B cell (primary cell): ENCODE measurements around the gene PRELID1. TPM values are rescaled to one million over a fixed set of nuclear protein-coding genes. Genes with fewer than 3 reads are reported as not detected.

Experiments used
- ATAC-seq: fragments of 200-7000 bp; cut with Tn5 transposase; one replicate; pipeline ENCODE4 v1.10.0; 2021; ENCODE audit warnings: low read depth, mild to moderate bottlenecking, moderate number of reproducible peaks, moderate library complexity
- CTCF ChIA-PET: fragments of 350-600 bp; sonication (Branson Sonifier 250); formaldehyde crosslinking; loops from one replicate; lab custom pipeline; 2021; ENCODE audit warnings: antibody characterized with exemption, inconsistent platforms; lab: Charles Lee
- POLR2A ChIA-PET: fragments of 350-600 bp; sonication (Branson Sonifier 250); formaldehyde crosslinking; loops from one replicate; lab custom pipeline; 2021; ENCODE audit warnings: antibody characterized with exemption; lab: Charles Lee
- DNase-seq: peaks from one replicate; pipeline ENCODE4 v3.0.0; 2013
- H2AFZ ChIP-seq: 2 replicates; pipeline ENCODE4 v1.6.1; 2012; ENCODE audit warnings: mild to moderate bottlenecking, low read depth, low read length; ENCODE audit not compliant: insufficient read depth, poor library complexity, severe bottlenecking
- H3K27ac ChIP-seq, 2 donors: 1 replicate in 1 of 2; 2 replicates in 1 of 2; pipeline ENCODE4 v1.5.1; 2012 to 2013; ENCODE audit warnings: low read length in 2 of 2, mild to moderate bottlenecking in 2 of 2, moderate library complexity in 1 of 2
- H3K27me3 ChIP-seq, 4 experiments: fragments of 200-600 bp in 1 of 4; sonication (generic) in 1 of 4; replicated peaks in 1 of 4; 1 replicate in 2 of 4; 2 replicates in 2 of 4; pipeline versions ENCODE4 v1.6.1 to v1.7.0; 2013 to 2016; ENCODE audit warnings: low read length in 3 of 4, mild to moderate bottlenecking in 2 of 4, mixed read lengths in 1 of 4, moderate library complexity in 1 of 4; ENCODE audit not compliant: insufficient read depth in 4 of 4, control insufficient read depth in 3 of 4; ENCODE audit errors: control extremely low read depth in 1 of 4
- H3K36me3 ChIP-seq, 2 experiments: replicated peaks in 1 of 2; 1 replicate in 1 of 2; 2 replicates in 1 of 2; pipeline versions ENCODE4 v1.6.1 to v1.7.1; 2013; ENCODE audit warnings: low read length in 1 of 2; ENCODE audit not compliant: insufficient read depth in 2 of 2, control insufficient read depth in 1 of 2; ENCODE audit errors: control extremely low read depth in 1 of 2, extremely low read depth in 1 of 2
- H3K4me1 ChIP-seq, 2 donors: fragments of 200-600 bp in 1 of 2; sonication (generic) in 1 of 2; 1 replicate in 1 of 2; 2 replicates in 1 of 2; pipeline versions ENCODE4 v1.5.1 to v1.6.1; 2013 to 2017; ENCODE audit warnings: low read length in 2 of 2; ENCODE audit not compliant: control insufficient read depth in 2 of 2, insufficient read depth in 2 of 2
- H3K4me2 ChIP-seq: replicated peaks from 2 replicates; pipeline ENCODE3; 2012; ENCODE audit warnings: mild to moderate bottlenecking, low read depth, low read length; ENCODE audit not compliant: poor library complexity, severe bottlenecking
- H3K4me3 ChIP-seq, 5 experiments: fragments of 200-600 bp in 1 of 5; sonication (generic) in 1 of 5; 1 replicate in 3 of 5; 2 replicates in 2 of 5; pipeline versions ENCODE4 v1.5.1 to v1.7.0; 2011 to 2016; ENCODE audit warnings: low read length in 4 of 5, mild to moderate bottlenecking in 4 of 5, low read depth in 2 of 5, control low read depth in 1 of 5, moderate library complexity in 1 of 5; ENCODE audit not compliant: insufficient read depth in 1 of 5; ENCODE audit errors: control extremely low read depth in 1 of 5, extremely low read depth in 1 of 5
- H3K79me2 ChIP-seq: fragments of 200-600 bp; sonication (generic); one replicate; pipeline ENCODE4 v1.6.0; 2016; ENCODE audit warnings: low read length; ENCODE audit not compliant: control insufficient read depth, insufficient read depth
- H3K9ac ChIP-seq: fragments of 200-600 bp; sonication (generic); 2 replicates; pipeline ENCODE4 v1.6.1; 2017; ENCODE audit warnings: mild to moderate bottlenecking, low read length, moderate library complexity
- H3K9me3 ChIP-seq, 3 donors: one replicate each; pipeline versions ENCODE4 v1.6.1 to v1.7.1; 2013; ENCODE audit warnings: low read length in 2 of 3; ENCODE audit not compliant: control insufficient read depth in 2 of 3, insufficient read depth in 1 of 3; ENCODE audit errors: control extremely low read depth in 1 of 3
- H4K20me1 ChIP-seq: 2 replicates; pipeline ENCODE4 v1.6.0; 2012; ENCODE audit warnings: mild to moderate bottlenecking, low read length; ENCODE audit not compliant: insufficient read depth, control insufficient read depth, poor library complexity, severe bottlenecking
- H3K27ac Mint-ChIP-seq: one replicate; pipeline ENCODE4 v1.8.0; 2021; ENCODE audit warnings: mixed read lengths
- H3K27me3 Mint-ChIP-seq: one replicate; pipeline ENCODE4 v1.8.0; 2021; ENCODE audit warnings: mixed read lengths
- H3K4me1 Mint-ChIP-seq: one replicate; pipeline ENCODE4 v1.8.0; 2021; ENCODE audit warnings: mixed read lengths
- H3K4me3 Mint-ChIP-seq: one replicate; pipeline ENCODE4 v1.8.0; 2021; ENCODE audit warnings: mixed read lengths
- H3K9me3 Mint-ChIP-seq: one replicate; pipeline ENCODE4 v1.8.0; 2022; ENCODE audit warnings: mixed read lengths; ENCODE audit not compliant: insufficient read depth
- EZH2 ChIP-seq: IDR thresholded peaks from 2 replicates; pipeline ENCODE4 v1.6.1; 2012; ENCODE audit warnings: borderline replicate concordance, low read depth, mild to moderate bottlenecking, moderate library complexity, low read length; ENCODE audit not compliant: insufficient read depth, poor library complexity, severe bottlenecking
- WGBS: methylation state at CpG from one replicate; pipeline ENCODE4 v1.1.5; 2013; ENCODE audit warnings: missing lambda C conversion rate; ENCODE audit not compliant: insufficient coverage; 5-methylcytosine and 5-hydroxymethylcytosine counted together
- intact Hi-C: fragments of 100-400 bp; cut with micrococcal nuclease; formaldehyde crosslinking; loops from one replicate; pipeline ENCODE4 v1.10.0; 2022
- polyA plus RNA-seq: library from polyadenylated mRNA; depleted of rRNA; stranded (reverse); fragments of >200 nt; gene quantifications from 2 replicates; pipeline ENCODE4 v1.2.3, GENCODE V29; 2012
- total RNA-seq, 2 donors: library from RNA; stranded (reverse); fragments of 120-200 nt in 1 of 2; gene quantifications; 1 replicate in 1 of 2; 2 replicates in 1 of 2; pipeline versions ENCODE4 v1.2.3 to v1.2.4, GENCODE V29; 2013 to 2022
- TF ChIP-seq, protein P1 (sequence below): fragments of 200-600 bp; IDR thresholded peaks from one replicate; pipeline ENCODE4 v1.8.0; 2022; ENCODE audit warnings: antibody characterized with exemption, mild to moderate bottlenecking

The PRELID1 gene
- total and polyA plus RNA-seq, 2 donors (not counting 1 experiment from before 2014, with no cell fraction given): 71.7 to 86.8 TPM

DNA sequence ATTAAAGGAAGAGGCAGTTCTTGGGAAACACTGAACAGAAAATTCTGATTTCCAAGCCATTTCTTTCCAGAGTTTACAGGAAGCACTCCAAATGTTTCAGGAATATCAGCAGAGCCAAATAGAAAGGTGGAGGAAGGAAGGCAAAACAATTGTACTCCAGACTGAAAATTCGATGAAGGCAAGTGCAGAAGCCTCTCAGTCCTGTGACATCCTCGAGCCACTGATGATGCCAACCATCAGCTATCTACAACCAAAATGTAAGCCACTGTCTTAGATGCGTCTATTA lies 45.7 kb downstream of the PRELID1 start:
- H3K27me3 Mint-ChIP-seq: no peaks in the 10 kb centered on the region
- 80% methylated on average over 2 of the region's 3 CpGs for WGBS
- ATAC-seq (no peak), DNase-seq (no peak)
- no peak overlapping the region for H3K27ac Mint-ChIP-seq
- no peak overlapping the region for H3K4me2 ChIP-seq
- peaks cover 5 to 27% of the 10 kb centered on the region in 2 experiments for H3K36me3 ChIP-seq
- H4K20me1 ChIP-seq: peaks cover 22% of the 10 kb centered on the region
- CTCF ChIA-PET: interaction anchor here (1.2 to 1.3 kb wide), 2 partner anchors 22 to 238 kb away, joined by 4 read pairs; no protein-coding TSS in a partner anchor
- no peak overlapping the region for H2AFZ ChIP-seq
- peak overlapping the region; percentile 96 for H3K4me3 Mint-ChIP-seq
- H3K4me1 ChIP-seq: peaks cover 24 to 30% of the 10 kb centered on the region in 2 donors
- TF ChIP-seq, protein P1, sequence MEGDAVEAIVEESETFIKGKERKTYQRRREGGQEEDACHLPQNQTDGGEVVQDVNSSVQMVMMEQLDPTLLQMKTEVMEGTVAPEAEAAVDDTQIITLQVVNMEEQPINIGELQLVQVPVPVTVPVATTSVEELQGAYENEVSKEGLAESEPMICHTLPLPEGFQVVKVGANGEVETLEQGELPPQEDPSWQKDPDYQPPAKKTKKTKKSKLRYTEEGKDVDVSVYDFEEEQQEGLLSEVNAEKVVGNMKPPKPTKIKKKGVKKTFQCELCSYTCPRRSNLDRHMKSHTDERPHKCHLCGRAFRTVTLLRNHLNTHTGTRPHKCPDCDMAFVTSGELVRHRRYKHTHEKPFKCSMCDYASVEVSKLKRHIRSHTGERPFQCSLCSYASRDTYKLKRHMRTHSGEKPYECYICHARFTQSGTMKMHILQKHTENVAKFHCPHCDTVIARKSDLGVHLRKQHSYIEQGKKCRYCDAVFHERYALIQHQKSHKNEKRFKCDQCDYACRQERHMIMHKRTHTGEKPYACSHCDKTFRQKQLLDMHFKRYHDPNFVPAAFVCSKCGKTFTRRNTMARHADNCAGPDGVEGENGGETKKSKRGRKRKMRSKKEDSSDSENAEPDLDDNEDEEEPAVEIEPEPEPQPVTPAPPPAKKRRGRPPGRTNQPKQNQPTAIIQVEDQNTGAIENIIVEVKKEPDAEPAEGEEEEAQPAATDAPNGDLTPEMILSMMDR: no peak
- TF ChIP-seq EZH2: no peak
- H3K27ac ChIP-seq: no peak overlapping the region
- POLR2A ChIA-PET: interaction anchor here (0.9 kb wide), 1 partner anchor 36 kb away, joined by 5 read pairs; no protein-coding TSS in a partner anchor
- peaks cover 48% of the 10 kb centered on the region for H3K4me1 Mint-ChIP-seq
- no peaks in the 10 kb centered on the region for H3K27me3 ChIP-seq
- no peaks in the 10 kb centered on the region for H3K9me3 Mint-ChIP-seq
- peaks cover 68% of the 10 kb centered on the region for H3K79me2 ChIP-seq
- no peaks in the 10 kb centered on the region for H3K9me3 ChIP-seq
- H3K9ac ChIP-seq: no peak overlapping the region
- intact Hi-C loops: no loop called here
- H3K4me3 ChIP-seq: no peak overlapping the region

- peaks cover 22% of the 10 kb centered on the region for H4K20me1 ChIP-seq
- 86% methylated on average over 5 of the region's 5 CpGs for WGBS
- POLR2A ChIA-PET: no interaction called here
- H3K27me3 ChIP-seq: no peaks in the 10 kb centered on the region
- ATAC-seq (no peak), DNase-seq (no peak)
- H3K9ac ChIP-seq: no peak overlapping the region
- H3K4me3 ChIP-seq: no peak overlapping the region
- CTCF ChIA-PET: interaction anchor here (1.7 kb wide), 1 partner anchor 32 kb away, joined by 3 read pairs; no protein-coding TSS in a partner anchor
- no peaks in the 10 kb centered on the region for H3K27me3 Mint-ChIP-seq
- H3K4me2 ChIP-seq: peak overlapping the region; percentile 86
- H3K79me2 ChIP-seq: peaks cover 65% of the 10 kb centered on the region
- intact Hi-C loops: loop anchor here (2.0 kb wide), 1 partner anchor 251 kb away; the partner anchor contains the start of gene B4GALT7
- H3K4me1 Mint-ChIP-seq: peaks cover 53% of the 10 kb centered on the region
- H3K27ac ChIP-seq: no peak overlapping the region
- H3K4me3 Mint-ChIP-seq: peak overlapping the region; percentile 96
- peaks cover 24 to 30% of the 10 kb centered on the region in 2 donors for H3K4me1 ChIP-seq
- H3K9me3 Mint-ChIP-seq: no peaks in the 10 kb centered on the region
- H3K9me3 ChIP-seq: no peaks in the 10 kb centered on the region
- H3K27ac Mint-ChIP-seq: peak overlapping the region; percentile 83
- TF ChIP-seq, protein P1: no peak
- no peak for TF ChIP-seq EZH2
- H2AFZ ChIP-seq: no peak overlapping the region
- H3K36me3 ChIP-seq: peaks cover 5 to 27% of the 10 kb centered on the region in 2 experiments
Observed at GRCh38 chr5:177349762-177350161, 46.2 kb downstream of the PRELID1 start.
